ENCODE measurements around the gene PFN3.
"Not testable (repeated sequence)": the region's sequence is repeated elsewhere in the genome, so short reads cannot be mapped to it uniquely, and the experiment has no call there.

Gene PFN3

GRCh38 chr5:177377851-177378776 is 22.3 kb downstream of the PFN3 start:
- H3K27ac ChIP-seq (ENCODE audit: low read depth, low read length, severe bottlenecking), result no peak overlapping the region
- no peaks in the 10 kb centered on the region for H3K9me3 ChIP-seq (ENCODE audit: control insufficient read depth, low read length)
- H3K4me3 ChIP-seq (ENCODE audit: extremely low read depth, insufficient read depth, low read length, poor library complexity, severe bottlenecking), result no peak overlapping the region
- peaks cover 4% of the 10 kb centered on the region for H3K4me1 ChIP-seq (ENCODE audit: control insufficient read depth, insufficient read depth, low read length, poor library complexity, severe bottlenecking)
- no peaks in the 10 kb centered on the region for H3K36me3 ChIP-seq (ENCODE audit: control insufficient read depth, insufficient read depth, low read length)
- WGBS, 2 experiments (ENCODE audit: insufficient coverage in 2 of 2), result 90 to 96% methylated on average over 7 to 8 of the region's 8 CpGs

GRCh38 chr5:177376107-177376506 is 24.4 kb downstream of the PFN3 start:
- H3K4me1 ChIP-seq (ENCODE audit: control insufficient read depth, insufficient read depth, low read length, poor library complexity, severe bottlenecking), result peaks cover 6% of the 10 kb centered on the region
- H3K36me3 ChIP-seq (ENCODE audit: control insufficient read depth, insufficient read depth, low read length), result peaks cover 2% of the 10 kb centered on the region
- no peak overlapping the region for H3K27ac ChIP-seq (ENCODE audit: low read depth, low read length, severe bottlenecking)
- WGBS, 2 experiments (ENCODE audit: insufficient coverage in 2 of 2), result 93 to 96% methylated on average over 5 to 8 of the region's 11 CpGs
- no peak overlapping the region for H3K4me3 ChIP-seq (ENCODE audit: extremely low read depth, insufficient read depth, low read length, poor library complexity, severe bottlenecking)
- H3K9me3 ChIP-seq (ENCODE audit: control insufficient read depth, low read length), result no peaks in the 10 kb centered on the region

- WGBS, 2 experiments (ENCODE audit: insufficient coverage in 2 of 2), result 91 to 100% methylated on average over 1 to 2 of the region's 5 CpGs
- not testable (repeated sequence) for H3K27ac ChIP-seq (ENCODE audit: low read depth, low read length, severe bottlenecking); H3K36me3 ChIP-seq (ENCODE audit: control insufficient read depth, insufficient read depth, low read length); H3K4me3 ChIP-seq (ENCODE audit: extremely low read depth, insufficient read depth, low read length, poor library complexity, severe bottlenecking); H3K4me1 ChIP-seq (ENCODE audit: control insufficient read depth, insufficient read depth, low read length, poor library complexity, severe bottlenecking); H3K9me3 ChIP-seq (ENCODE audit: control insufficient read depth, low read length)
These were observed 24.9 kb downstream of the PFN3 start for GRCh38 chr5:177375516-177375915.

GRCh38 chr5:177374211-177374610 is 26.2 kb downstream of the PFN3 start:
- Histone ChIP-seq H3K27ac (ENCODE audit: low read depth, low read length, severe bottlenecking) (no peak overlapping the region), H3K9me3 (ENCODE audit: control insufficient read depth, low read length) (no peaks in the 10 kb centered on the region), H3K4me3 (ENCODE audit: extremely low read depth, insufficient read depth, low read length, poor library complexity, severe bottlenecking) (no peak overlapping the region), H3K4me1 (ENCODE audit: control insufficient read depth, insufficient read depth, low read length, poor library complexity, severe bottlenecking) (peaks cover 6% of the 10 kb centered on the region), H3K36me3 (ENCODE audit: control insufficient read depth, insufficient read depth, low read length) (peaks cover 2% of the 10 kb centered on the region)
- 70 to 73% methylated on average over 5 of the region's 5 CpGs for WGBS, 2 experiments (ENCODE audit: insufficient coverage in 2 of 2)

- no peak overlapping the region for H3K27ac ChIP-seq (ENCODE audit: low read depth, low read length, severe bottlenecking)
- H3K4me1 ChIP-seq (ENCODE audit: control insufficient read depth, insufficient read depth, low read length, poor library complexity, severe bottlenecking), result peaks cover 6% of the 10 kb centered on the region
- peaks cover 2% of the 10 kb centered on the region for H3K36me3 ChIP-seq (ENCODE audit: control insufficient read depth, insufficient read depth, low read length)
- 60 to 82% methylated on average over 6 of the region's 6 CpGs for WGBS, 2 experiments (ENCODE audit: insufficient coverage in 2 of 2)
- H3K4me3 ChIP-seq (ENCODE audit: extremely low read depth, insufficient read depth, low read length, poor library complexity, severe bottlenecking), result no peak overlapping the region
- H3K9me3 ChIP-seq (ENCODE audit: control insufficient read depth, low read length), result no peaks in the 10 kb centered on the region
These were observed 26.7 kb downstream of the PFN3 start for GRCh38 chr5:177373806-177374205.

- no peaks in the 10 kb centered on the region for H3K9me3 ChIP-seq (ENCODE audit: control insufficient read depth, low read length)
- peaks cover 2% of the 10 kb centered on the region for H3K36me3 ChIP-seq (ENCODE audit: control insufficient read depth, insufficient read depth, low read length)
- 96% methylated on average over 6 of the region's 6 CpGs; no CpG with 5 or more reads in 1 of the 2 experiments for WGBS, 2 experiments (ENCODE audit: insufficient coverage in 2 of 2)
- H3K4me1 ChIP-seq (ENCODE audit: control insufficient read depth, insufficient read depth, low read length, poor library complexity, severe bottlenecking), result peaks cover 6% of the 10 kb centered on the region
- H3K27ac ChIP-seq (ENCODE audit: low read depth, low read length, severe bottlenecking), result no peak overlapping the region
- H3K4me3 ChIP-seq (ENCODE audit: extremely low read depth, insufficient read depth, low read length, poor library complexity, severe bottlenecking), result no peak overlapping the region
These were observed 27.6 kb downstream of the PFN3 start for GRCh38 chr5:177372910-177373309.

GRCh38 chr5:177372034-177372896 is 28.2 kb downstream of the PFN3 start:
- H3K9me3 ChIP-seq (ENCODE audit: control insufficient read depth, low read length), result no peaks in the 10 kb centered on the region
- no peak overlapping the region for H3K4me3 ChIP-seq (ENCODE audit: extremely low read depth, insufficient read depth, low read length, poor library complexity, severe bottlenecking)
- H3K27ac ChIP-seq (ENCODE audit: low read depth, low read length, severe bottlenecking), result no peak overlapping the region
- WGBS, 2 experiments (ENCODE audit: insufficient coverage in 2 of 2), result 93 to 97% methylated on average over 5 to 7 of the region's 12 CpGs
- peaks cover 2% of the 10 kb centered on the region for H3K36me3 ChIP-seq (ENCODE audit: control insufficient read depth, insufficient read depth, low read length)
- H3K4me1 ChIP-seq (ENCODE audit: control insufficient read depth, insufficient read depth, low read length, poor library complexity, severe bottlenecking), result peaks cover 6% of the 10 kb centered on the region

GRCh38 chr5:177371120-177372033 is 29.1 kb downstream of the PFN3 start:
- peaks cover 2% of the 10 kb centered on the region for H3K36me3 ChIP-seq (ENCODE audit: control insufficient read depth, insufficient read depth, low read length)
- no peaks in the 10 kb centered on the region for H3K9me3 ChIP-seq (ENCODE audit: control insufficient read depth, low read length)
- H3K27ac ChIP-seq (ENCODE audit: low read depth, low read length, severe bottlenecking), result no peak overlapping the region
- 57 to 58% methylated on average over 18 to 24 of the region's 26 CpGs for WGBS, 2 experiments (ENCODE audit: insufficient coverage in 2 of 2)
- peaks cover 7% of the 10 kb centered on the region for H3K4me1 ChIP-seq (ENCODE audit: control insufficient read depth, insufficient read depth, low read length, poor library complexity, severe bottlenecking)
- peak overlapping the region; percentile 39 for H3K4me3 ChIP-seq (ENCODE audit: extremely low read depth, insufficient read depth, low read length, poor library complexity, severe bottlenecking)

GRCh38 chr5:177370488-177371119 is 29.9 kb downstream of the PFN3 start:
- Histone ChIP-seq H3K4me3 (ENCODE audit: extremely low read depth, insufficient read depth, low read length, poor library complexity, severe bottlenecking) (peak overlapping the region; percentile 39), H3K36me3 (ENCODE audit: control insufficient read depth, insufficient read depth, low read length) (peaks cover 2% of the 10 kb centered on the region), H3K27ac (ENCODE audit: low read depth, low read length, severe bottlenecking) (no peak overlapping the region), H3K4me1 (ENCODE audit: control insufficient read depth, insufficient read depth, low read length, poor library complexity, severe bottlenecking) (peaks cover 15% of the 10 kb centered on the region), H3K9me3 (ENCODE audit: control insufficient read depth, low read length) (no peaks in the 10 kb centered on the region)
- 11 to 17% methylated on average over 18 of the region's 42 CpGs for WGBS, 2 experiments (ENCODE audit: insufficient coverage in 2 of 2)

Data from mesodermal cell (in vitro differentiated cells).